Mucosa of descending colon (tissue), 3 donors: Measurements from ENCODE around the gene OLFM4. TPM values are rescaled to one million over a fixed set of nuclear protein-coding genes. Genes with fewer than 3 reads are reported as not detected.
A peak's percentile ranks its signal among the peaks of the same experiment; 100 is the strongest.

Experiments used
- ATAC-seq: fragments of 200-7000 bp; cut with Tn5 transposase; one replicate; pipeline ENCODE4 v1.9.1; 2020; ENCODE audit warnings: mild to moderate bottlenecking, moderate library complexity
- DNase-seq, 3 donors: peaks; one replicate each; pipeline ENCODE4 v3.0.0-alpha.2; 2020
- H3K36me3 ChIP-seq: fragments of 200-600 bp; one replicate; pipeline ENCODE4 v1.8.0; 2021; ENCODE audit warnings: low read depth, mild to moderate bottlenecking
- H3K4me1 ChIP-seq: fragments of 200-600 bp; one replicate; pipeline ENCODE4 v1.8.0; 2021; ENCODE audit warnings: low read depth, mild to moderate bottlenecking
- H3K4me3 ChIP-seq: fragments of 200-600 bp; one replicate; pipeline ENCODE4 v1.8.0; 2021; ENCODE audit warnings: mild to moderate bottlenecking
- H3K9me3 ChIP-seq: fragments of 200-600 bp; one replicate; pipeline ENCODE4 v1.8.0; 2021; ENCODE audit warnings: mild to moderate bottlenecking
- CTCF ChIP-seq: fragments of 200-600 bp; IDR thresholded peaks from one replicate; pipeline ENCODE4 v1.8.0; 2022; ENCODE audit warnings: antibody characterized with exemption, mild to moderate bottlenecking
- intact Hi-C, 2 donors: fragments of 100-400 bp; cut with DNase I in 1 of 2; cut with micrococcal nuclease in 1 of 2; formaldehyde crosslinking; loops; one replicate each; pipeline versions ENCODE4 v1.11.0 to v1.11.1; 2022; cut with DNase I, micrococcal nuclease
- total RNA-seq, 3 donors: library from RNA; stranded (reverse); fragmentation: NEBNext Ultra II Directional in 2 of 3; extraction: Animal tissue kit (Norgen Biotek cat#: 25700) in 2 of 3; gene quantifications; one replicate each; pipeline versions ENCODE4 v1.2.1 to v1.2.4, GENCODE V29; 2021 to 2023
- donor health status: DM: no; HTN: no; CAD: no; lungs with moderate emphysema.
- donor health status: DM: no; HTN: no; CAD: no.
- donor health status: DM: no; HTN: yes; CAD: no.

Gene OLFM4
- total RNA-seq, 3 donors from 2014 or later: 15.2 to 4,328 (median 91.8) TPM

- intact Hi-C loops: no loop called here
- DNase-seq (peak in 2 of 3 donors; percentile 31 to 38), ATAC-seq (peak; percentile 92)
- no peak for TF ChIP-seq CTCF
- Histone ChIP-seq H3K4me3 (no peak overlapping the region), H3K9me3 (no peaks in the 10 kb centered on the region), H3K4me1 (no peaks in the 10 kb centered on the region), H3K36me3 (no peaks in the 10 kb centered on the region)
Measured at GRCh38 chr13:53060840-53061490, 32.4 kb downstream of the OLFM4 start.

GRCh38 chr13:53064731-53065130, 36.1 kb downstream of the OLFM4 start:
- intact Hi-C loops: no loop called here
- TF ChIP-seq CTCF: no peak
- DNase-seq (peak in 1 of 3 donors; percentile 17), ATAC-seq (no peak)
- H3K4me3 ChIP-seq: no peak overlapping the region
- H3K4me1 ChIP-seq: no peaks in the 10 kb centered on the region
- no peaks in the 10 kb centered on the region for H3K36me3 ChIP-seq
- no peaks in the 10 kb centered on the region for H3K9me3 ChIP-seq

- intact Hi-C loops: no loop called here
- Histone ChIP-seq H3K4me1 (no peaks in the 10 kb centered on the region), H3K4me3 (no peak overlapping the region), H3K36me3 (no peaks in the 10 kb centered on the region), H3K9me3 (no peaks in the 10 kb centered on the region)
- ATAC-seq: no peak
- no peak for DNase-seq
- no peak for TF ChIP-seq CTCF
Measured at GRCh38 chr13:53066411-53066810, 37.8 kb downstream of the OLFM4 start.

DNA sequence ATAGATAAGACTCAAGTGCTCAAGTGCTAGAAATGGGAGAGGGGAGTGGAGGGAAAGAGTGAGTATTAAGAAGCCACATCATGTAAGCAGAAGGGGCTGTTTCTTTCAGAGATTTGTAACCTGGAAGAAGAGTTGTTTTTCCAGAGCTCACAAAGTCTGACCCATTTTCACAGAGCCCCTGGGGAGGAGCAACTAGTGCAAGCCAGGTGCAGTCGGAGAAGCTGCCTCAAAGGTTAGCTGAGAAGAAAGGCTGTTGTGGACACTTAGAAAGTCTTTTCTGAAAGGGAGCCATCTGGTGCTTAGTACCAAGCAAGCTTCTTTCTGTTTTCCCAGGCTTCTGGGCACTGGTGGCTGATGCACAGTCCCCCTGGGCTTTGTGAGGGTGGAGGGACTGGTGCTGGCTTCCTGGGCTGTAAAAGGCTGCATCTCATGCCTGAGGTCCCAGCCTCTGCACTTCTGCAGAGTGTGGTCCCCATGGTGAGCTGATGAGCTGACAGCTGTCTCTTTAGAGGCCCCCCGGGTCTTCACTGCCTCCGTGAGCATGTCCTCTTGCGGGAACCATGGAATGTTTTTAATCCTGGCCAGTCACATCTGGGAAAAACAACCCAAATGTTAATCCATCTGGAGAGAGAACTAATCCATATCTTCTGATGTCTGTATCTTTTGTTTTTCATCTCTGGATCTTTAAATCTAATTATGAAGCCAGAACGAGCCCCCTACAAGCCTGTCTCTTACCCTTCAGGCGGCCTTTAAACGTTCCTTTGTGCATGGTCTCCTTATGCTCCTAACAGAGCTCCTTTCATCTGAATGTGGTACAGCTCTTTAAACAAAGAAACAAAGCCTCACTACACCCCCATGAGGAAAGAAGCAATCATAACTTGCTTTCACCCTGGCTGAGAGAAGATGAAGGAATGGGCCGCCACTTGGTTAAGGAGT, 40.2 kb downstream of the OLFM4 start:
- peak; percentile 36 for ATAC-seq
- TF ChIP-seq CTCF: no peak
- Histone ChIP-seq H3K9me3 (no peaks in the 10 kb centered on the region), H3K4me3 (no peak overlapping the region), H3K4me1 (no peaks in the 10 kb centered on the region), H3K36me3 (no peaks in the 10 kb centered on the region)
- no peak for DNase-seq
- intact Hi-C loops: no loop called here

GRCh38 chr13:53069800-53070199, 41.2 kb downstream of the OLFM4 start:
- intact Hi-C loops: no loop called here
- no peaks in the 10 kb centered on the region for H3K9me3 ChIP-seq
- no peaks in the 10 kb centered on the region for H3K36me3 ChIP-seq
- no peaks in the 10 kb centered on the region for H3K4me1 ChIP-seq
- ATAC-seq (peak; percentile 54), DNase-seq (no peak)
- TF ChIP-seq CTCF: no peak
- H3K4me3 ChIP-seq: no peak overlapping the region
